HepG2 (cell line): ENCODE data around the gene PRKRIP1. TPM values are rescaled to one million over a fixed set of nuclear protein-coding genes. Genes with fewer than 3 reads are reported as not detected.

Experiments used
- ATAC-seq: fragments of 200-7000 bp; cut with Tn5 transposase; 3 replicates; pipeline ENCODE4 v1.9.1; 2020; ENCODE audit warnings: mild to moderate bottlenecking, moderate library complexity
- BruUV-seq: library from RNA; stranded (reverse); fragments of 400-500 nt; replicated peaks from 2 replicates; lab custom pipeline; 2021; lab: Mats Ljungman, UMichigan
- CTCF ChIA-PET: fragments of 300-600 bp; formaldehyde crosslinking; extraction: SDS; loops from one replicate; lab custom pipeline; 2021; ENCODE audit warnings: low total read pairs, inconsistent platforms, low intra/inter-chr PET ratio; lab: Yijun Ruan, JAX
- POLR2A ChIA-PET: fragments of 350-600 bp; sonication (Branson Sonifier 250); formaldehyde crosslinking; loops from one replicate; lab custom pipeline; 2020; ENCODE audit warnings: antibody characterized with exemption, inconsistent platforms; lab: Yijun Ruan, JAX
- DNase-seq: peaks from one replicate; pipeline ENCODE4 v3.0.0-alpha.2; 2015; ENCODE audit warnings: low spot score
- FAIRE-seq: peaks from 3 replicates; lab custom pipeline; 2011; peaks lifted over from hg19 to GRCh38; lab: Jason Lieb, UNC
- H2AFZ ChIP-seq: one replicate; pipeline ENCODE4 v1.6.1; 2011; ENCODE audit warnings: low read length, inconsistent platforms
- H3K27ac ChIP-seq: fragments of 300-600 bp; 3 replicates; pipeline ENCODE4 v1.8.0; 2011; ENCODE audit warnings: mixed run types, mild to moderate bottlenecking, mixed read lengths, low read length, inconsistent platforms; ENCODE audit not compliant: insufficient read depth; ENCODE audit errors: extremely low read length
- H3K27me3 ChIP-seq, 2 experiments: fragments of 200-600 bp in 1 of 2; 2 replicates in 1 of 2; 3 replicates in 1 of 2; pipeline versions ENCODE4 v1.6.0 to v1.8.0; 2011; ENCODE audit warnings: low read length in 2 of 2, mild to moderate bottlenecking in 2 of 2, moderate library complexity in 2 of 2, inconsistent platforms in 1 of 2; ENCODE audit not compliant: insufficient read depth in 2 of 2, control insufficient read depth in 1 of 2
- H3K36me3 ChIP-seq, 2 experiments: fragments of 200-600 bp in 1 of 2; replicated peaks in 1 of 2; 2 replicates in 1 of 2; 3 replicates in 1 of 2; pipeline versions ENCODE4 v1.5.1 to v1.8.0; 2011; ENCODE audit warnings: low read length in 2 of 2, inconsistent platforms in 1 of 2; ENCODE audit not compliant: insufficient read depth in 2 of 2, control insufficient read depth in 1 of 2
- H3K4me1 ChIP-seq: 2 replicates; pipeline ENCODE4 v1.5.1; 2012; ENCODE audit warnings: low read length, inconsistent platforms; ENCODE audit not compliant: insufficient read depth
- H3K4me2 ChIP-seq: 2 replicates; pipeline ENCODE4 v1.6.0; 2011; ENCODE audit warnings: low read depth, low read length, inconsistent platforms
- H3K4me3 ChIP-seq, 3 experiments: fragments of 200-600 bp in 1 of 3; sonication (generic), shearing (Covaris generic) in 1 of 3; replicated peaks in 1 of 3; 2 replicates each; pipeline ENCODE4 v1.5.1; 2011 to 2016; ENCODE audit warnings: low read length in 3 of 3, inconsistent platforms in 2 of 3, low read depth in 2 of 3, mild to moderate bottlenecking in 2 of 3, control low read depth in 1 of 3, mixed read lengths in 1 of 3; ENCODE audit not compliant: insufficient read depth in 1 of 3
- H3K79me2 ChIP-seq: one replicate; pipeline ENCODE4 v1.6.1; 2011; ENCODE audit warnings: low read length, inconsistent platforms; ENCODE audit not compliant: insufficient read depth
- H3K9ac ChIP-seq: 2 replicates; pipeline ENCODE4 v1.6.0; 2011; ENCODE audit warnings: mild to moderate bottlenecking, low read depth, low read length, inconsistent platforms; ENCODE audit not compliant: insufficient read depth
- H3K9me3 ChIP-seq: 2 replicates; pipeline ENCODE4 v1.5.1; 2012; ENCODE audit warnings: mild to moderate bottlenecking, low read length
- H4K20me1 ChIP-seq: 2 replicates; pipeline ENCODE4 v1.6.0; 2011; ENCODE audit warnings: inconsistent platforms, mild to moderate bottlenecking, low read length, moderate library complexity; ENCODE audit not compliant: insufficient read depth
- BORCS8-MEF2B ChIP-seq: sonication (generic); formaldehyde crosslinking; IDR thresholded peaks from 2 replicates; pipeline ENCODE4 v1.8.0; 2022; ENCODE audit warnings: mild to moderate bottlenecking, missing genetic modification reagents
- EZH2 ChIP-seq: conservative IDR thresholded peaks from 2 replicates; pipeline ENCODE4 v1.6.1; 2012; ENCODE audit warnings: mild to moderate bottlenecking, low read depth, low read length, moderate library complexity
- HBP1 ChIP-seq: IDR thresholded peaks from 2 replicates; pipeline ENCODE4 v1.6.1; 2016; ENCODE audit warnings: low read depth, control low read depth
- HIVEP1 ChIP-seq: sonication (generic); formaldehyde crosslinking; IDR thresholded peaks from 2 replicates; pipeline ENCODE4 v1.4.0; 2020; ENCODE audit warnings: mild to moderate bottlenecking, missing genetic modification reagents
- SALL1 ChIP-seq: sonication (generic); formaldehyde crosslinking; IDR thresholded peaks from 2 replicates; pipeline ENCODE4 v1.8.0; 2022; ENCODE audit warnings: mild to moderate bottlenecking, missing genetic modification reagents
- ZNF460 ChIP-seq: sonication (generic); formaldehyde crosslinking; IDR thresholded peaks from 2 replicates; pipeline ENCODE4 v1.5.1; 2020; ENCODE audit warnings: missing genetic modification reagents, mild to moderate bottlenecking, borderline replicate concordance
- ZNF530 ChIP-seq: sonication (generic); formaldehyde crosslinking; IDR thresholded peaks from 2 replicates; pipeline ENCODE4 v1.5.0; 2020; ENCODE audit warnings: low read depth, mild to moderate bottlenecking, missing genetic modification reagents
- ZNF670 ChIP-seq: sonication (generic); formaldehyde crosslinking; IDR thresholded peaks from 2 replicates; pipeline ENCODE4 v1.8.0; 2022; ENCODE audit warnings: mild to moderate bottlenecking, missing genetic modification reagents, borderline replicate concordance
- ZNF800 ChIP-seq: sonication (generic); formaldehyde crosslinking; IDR thresholded peaks from 2 replicates; pipeline ENCODE4 v1.4.0; 2020; ENCODE audit warnings: missing genetic modification reagents
- ZSCAN22 ChIP-seq: sonication (generic); formaldehyde crosslinking; IDR thresholded peaks from 2 replicates; pipeline ENCODE4 v1.4.0; 2020; ENCODE audit warnings: mild to moderate bottlenecking, missing genetic modification reagents
- WGBS: methylation state at CpG from one replicate; pipeline ENCODE4 v1.1.6; 2017; ENCODE audit warnings: low lambda C conversion rate; 5-methylcytosine and 5-hydroxymethylcytosine counted together
- in situ Hi-C: cut with HindIII; loops from 2 replicates; pipeline ENCODE4 v1.10.0; 2017; ENCODE audit warnings: low pct_unique_long_range_greater_than_20kb; ENCODE audit not compliant: extremely low pct_ligation_motif_present
- intact Hi-C: fragments of 100-400 bp; cut with micrococcal nuclease; formaldehyde crosslinking; loops from one replicate; pipeline ENCODE4 v1.10.0; 2022; ENCODE audit not compliant: unreplicated experiment
- polyA plus RNA-seq, 8 experiments: library from polyadenylated mRNA; depleted of rRNA in 3 of 8; stranded (reverse) in 7 of 8; unstranded in 1 of 8; fragments of >200 nt; fragmentation: Illumina TruSeq in 4 of 8; extraction: Trizol in 4 of 8; gene quantifications; 2 replicates each; pipeline versions ENCODE4 v1.2.1 to v1.2.3, GENCODE V29; 2011 to 2016; ENCODE audit warnings: low read depth in 4 of 8, missing spikeins in 1 of 8, mixed read lengths in 1 of 8; ENCODE audit not compliant: insufficient read depth in 1 of 8
- total RNA-seq, 5 experiments: library from RNA; depleted of rRNA; stranded (reverse); fragments of >200 nt; fragmentation: Illumina TruSeq; extraction: Trizol; gene quantifications; 2 replicates each; pipeline ENCODE4 v1.2.3, GENCODE V29; 2016; ENCODE audit warnings: low read depth in 1 of 5
- TF ChIP-seq, protein P1 (sequence below): sonication (generic); formaldehyde crosslinking; IDR thresholded peaks from 2 replicates; pipeline ENCODE4 v1.9.0; 2021; ENCODE audit warnings: mild to moderate bottlenecking, missing genetic modification reagents
- TF ChIP-seq, protein P2 (sequence below): sonication (generic); formaldehyde crosslinking; IDR thresholded peaks from 2 replicates; pipeline ENCODE4 v1.8.0; 2022; ENCODE audit warnings: mild to moderate bottlenecking, missing genetic modification reagents

PRKRIP1 gene
- total and polyA plus RNA-seq, 2 of the 13 experiments (the other 11 are each of a cell fraction or from before 2014, with no cell fraction given) = 13.2 to 16.8 TPM

GRCh38 chr7:102413091-102413490 is 16.9 kb downstream of the PRKRIP1 start (continued):
- TF ChIP-seq BORCS8-MEF2B (no peak), ZNF800 (CRISPR knock-in tag) (no peak), EZH2 (no peak)
- TF ChIP-seq, protein P1, sequence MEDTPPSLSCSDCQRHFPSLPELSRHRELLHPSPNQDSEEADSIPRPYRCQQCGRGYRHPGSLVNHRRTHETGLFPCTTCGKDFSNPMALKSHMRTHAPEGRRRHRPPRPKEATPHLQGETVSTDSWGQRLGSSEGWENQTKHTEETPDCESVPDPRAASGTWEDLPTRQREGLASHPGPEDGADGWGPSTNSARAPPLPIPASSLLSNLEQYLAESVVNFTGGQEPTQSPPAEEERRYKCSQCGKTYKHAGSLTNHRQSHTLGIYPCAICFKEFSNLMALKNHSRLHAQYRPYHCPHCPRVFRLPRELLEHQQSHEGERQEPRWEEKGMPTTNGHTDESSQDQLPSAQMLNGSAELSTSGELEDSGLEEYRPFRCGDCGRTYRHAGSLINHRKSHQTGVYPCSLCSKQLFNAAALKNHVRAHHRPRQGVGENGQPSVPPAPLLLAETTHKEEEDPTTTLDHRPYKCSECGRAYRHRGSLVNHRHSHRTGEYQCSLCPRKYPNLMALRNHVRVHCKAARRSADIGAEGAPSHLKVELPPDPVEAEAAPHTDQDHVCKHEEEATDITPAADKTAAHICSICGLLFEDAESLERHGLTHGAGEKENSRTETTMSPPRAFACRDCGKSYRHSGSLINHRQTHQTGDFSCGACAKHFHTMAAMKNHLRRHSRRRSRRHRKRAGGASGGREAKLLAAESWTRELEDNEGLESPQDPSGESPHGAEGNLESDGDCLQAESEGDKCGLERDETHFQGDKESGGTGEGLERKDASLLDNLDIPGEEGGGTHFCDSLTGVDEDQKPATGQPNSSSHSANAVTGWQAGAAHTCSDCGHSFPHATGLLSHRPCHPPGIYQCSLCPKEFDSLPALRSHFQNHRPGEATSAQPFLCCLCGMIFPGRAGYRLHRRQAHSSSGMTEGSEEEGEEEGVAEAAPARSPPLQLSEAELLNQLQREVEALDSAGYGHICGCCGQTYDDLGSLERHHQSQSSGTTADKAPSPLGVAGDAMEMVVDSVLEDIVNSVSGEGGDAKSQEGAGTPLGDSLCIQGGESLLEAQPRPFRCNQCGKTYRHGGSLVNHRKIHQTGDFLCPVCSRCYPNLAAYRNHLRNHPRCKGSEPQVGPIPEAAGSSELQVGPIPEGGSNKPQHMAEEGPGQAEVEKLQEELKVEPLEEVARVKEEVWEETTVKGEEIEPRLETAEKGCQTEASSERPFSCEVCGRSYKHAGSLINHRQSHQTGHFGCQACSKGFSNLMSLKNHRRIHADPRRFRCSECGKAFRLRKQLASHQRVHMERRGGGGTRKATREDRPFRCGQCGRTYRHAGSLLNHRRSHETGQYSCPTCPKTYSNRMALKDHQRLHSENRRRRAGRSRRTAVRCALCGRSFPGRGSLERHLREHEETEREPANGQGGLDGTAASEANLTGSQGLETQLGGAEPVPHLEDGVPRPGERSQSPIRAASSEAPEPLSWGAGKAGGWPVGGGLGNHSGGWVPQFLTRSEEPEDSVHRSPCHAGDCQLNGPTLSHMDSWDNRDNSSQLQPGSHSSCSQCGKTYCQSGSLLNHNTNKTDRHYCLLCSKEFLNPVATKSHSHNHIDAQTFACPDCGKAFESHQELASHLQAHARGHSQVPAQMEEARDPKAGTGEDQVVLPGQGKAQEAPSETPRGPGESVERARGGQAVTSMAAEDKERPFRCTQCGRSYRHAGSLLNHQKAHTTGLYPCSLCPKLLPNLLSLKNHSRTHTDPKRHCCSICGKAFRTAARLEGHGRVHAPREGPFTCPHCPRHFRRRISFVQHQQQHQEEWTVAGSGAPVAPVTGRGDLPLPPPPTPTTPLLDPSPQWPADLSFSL (CRISPR knock-in tag) = no peak

- H3K27me3 ChIP-seq = no peaks in the 10 kb centered on the region
- no peaks in the 10 kb centered on the region for H3K9me3 ChIP-seq
- ATAC-seq = no peak
- CTCF ChIA-PET = no interaction called here
- no peak overlapping the region for H3K27ac ChIP-seq
- DNase-seq = no peak
- POLR2A ChIA-PET = no interaction called here
- no peak overlapping the region for H2AFZ ChIP-seq
- H3K79me2 ChIP-seq = no peaks in the 10 kb centered on the region
- H4K20me1 ChIP-seq = peaks cover 10% of the 10 kb centered on the region; the same call in 1 of the 2 replicates
- in situ Hi-C loops = no loop called here
- H3K4me1 ChIP-seq = no peaks in the 10 kb centered on the region
- no TSS peak for BruUV-seq
- H3K4me3 ChIP-seq = no peak overlapping the region
- WGBS = 99% methylated on average over 4 of the region's 4 CpGs
- H3K9ac ChIP-seq = no peak overlapping the region
- intact Hi-C loops = no loop called here
- no peak for FAIRE-seq
- H3K36me3 ChIP-seq = peaks cover 18 to 75% of the 10 kb centered on the region in 2 experiments
- no peak overlapping the region for H3K4me2 ChIP-seq
- TF ChIP-seq ZNF460 = no peak
- no peak for TF ChIP-seq ZSCAN22
- TF ChIP-seq ZNF530 (CRISPR knock-in tag) = no peak
- no peak for TF ChIP-seq HBP1 (CRISPR knock-in tag)
- no peak for TF ChIP-seq ZNF670 (CRISPR knock-in tag)
- TF ChIP-seq, protein P2, sequence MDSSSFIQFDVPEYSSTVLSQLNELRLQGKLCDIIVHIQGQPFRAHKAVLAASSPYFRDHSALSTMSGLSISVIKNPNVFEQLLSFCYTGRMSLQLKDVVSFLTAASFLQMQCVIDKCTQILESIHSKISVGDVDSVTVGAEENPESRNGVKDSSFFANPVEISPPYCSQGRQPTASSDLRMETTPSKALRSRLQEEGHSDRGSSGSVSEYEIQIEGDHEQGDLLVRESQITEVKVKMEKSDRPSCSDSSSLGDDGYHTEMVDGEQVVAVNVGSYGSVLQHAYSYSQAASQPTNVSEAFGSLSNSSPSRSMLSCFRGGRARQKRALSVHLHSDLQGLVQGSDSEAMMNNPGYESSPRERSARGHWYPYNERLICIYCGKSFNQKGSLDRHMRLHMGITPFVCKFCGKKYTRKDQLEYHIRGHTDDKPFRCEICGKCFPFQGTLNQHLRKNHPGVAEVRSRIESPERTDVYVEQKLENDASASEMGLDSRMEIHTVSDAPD (CRISPR knock-in tag) = no peak
- no peak for TF ChIP-seq SALL1 (CRISPR knock-in tag)
- no peak for TF ChIP-seq HIVEP1
These were observed 17.4 kb downstream of the PRKRIP1 start for GRCh38 chr7:102413611-102414010.
